Sigmoid colon (tissue), 7 donors: ENCODE measurements around the gene FUOM. TPM values are rescaled to one million over a fixed set of nuclear protein-coding genes. Genes with fewer than 3 reads are reported as not detected.

Source experiments
- DNase-seq: peaks from one replicate; pipeline ENCODE4 v3.0.0-alpha.2; 2019
- H3K27ac ChIP-seq, 4 donors: fragments of 200-600 bp; sonication (generic); one replicate each; pipeline ENCODE4 v1.5.1; 2016 to 2019; ENCODE audit warnings: mild to moderate bottlenecking in 1 of 4
- H3K27me3 ChIP-seq, 3 donors: fragments of 200-600 bp; sonication (generic); one replicate each; pipeline ENCODE4 v1.5.1; 2019; ENCODE audit warnings: mild to moderate bottlenecking in 1 of 3
- H3K36me3 ChIP-seq, 4 donors: fragments of 200-600 bp; sonication (generic); one replicate each; pipeline ENCODE4 v1.5.1; 2016 to 2019
- H3K4me1 ChIP-seq, 4 donors: fragments of 200-600 bp; sonication (generic); one replicate each; pipeline ENCODE4 v1.5.1; 2017 to 2019
- H3K4me3 ChIP-seq, 4 donors: fragments of 200-600 bp; sonication (generic); one replicate each; pipeline ENCODE4 v1.5.1; 2017 to 2019; ENCODE audit warnings: mild to moderate bottlenecking in 2 of 4, moderate library complexity in 1 of 4
- H3K9me3 ChIP-seq, 4 donors: fragments of 200-600 bp in 3 of 4; sonication (generic) in 3 of 4; one replicate each; pipeline versions ENCODE4 v1.5.1 to v1.6.1; 2013 to 2019
- EP300 ChIP-seq, 4 donors: sonication (generic); formaldehyde crosslinking; IDR thresholded peaks; one replicate each; pipeline ENCODE4 v1.6.1; 2017; ENCODE audit warnings: antibody characterized with exemption in 4 of 4
- POLR2A ChIP-seq, 2 donors: fragments of 450-650 bp; IDR thresholded peaks; one replicate each; pipeline ENCODE4 v1.6.1; 2016; ENCODE audit warnings: antibody characterized with exemption in 2 of 2, mild to moderate bottlenecking in 2 of 2, moderate library complexity in 2 of 2
- POLR2AphosphoS5 ChIP-seq, 4 donors: sonication (generic); formaldehyde crosslinking; IDR thresholded peaks; one replicate each; pipeline ENCODE4 v1.6.1; 2017; ENCODE audit warnings: antibody characterized with exemption in 4 of 4
- WGBS, 2 donors: extraction: QIAGEN DNeasy Blood & Tissue Kit; methylation state at CpG; one replicate each; pipeline ENCODE4 v1.1.7; 2013; 5-methylcytosine and 5-hydroxymethylcytosine counted together
- intact Hi-C: fragments of 100-400 bp; cut with DNase I; formaldehyde crosslinking; loops from one replicate; pipeline ENCODE4 v1.15.1; 2023
- polyA plus RNA-seq, 3 donors: library from polyadenylated mRNA; stranded (reverse); fragments of 200-250 nt; gene quantifications; one replicate each; pipeline ENCODE4 v1.2.3, GENCODE V29; 2013
- total RNA-seq, 4 donors: library from RNA; depleted of rRNA; stranded (reverse); fragments of >200 nt; gene quantifications; one replicate each; pipeline ENCODE4 v1.1.0, GENCODE V29; 2016
- TF ChIP-seq, protein P1 (sequence below), 4 experiments: fragments of 450-650 bp in 3 of 4; fragments of 200-600 bp in 1 of 4; IDR thresholded peaks; one replicate each; pipeline ENCODE4 v1.5.1; 2016 to 2019; ENCODE audit warnings: antibody characterized with exemption in 4 of 4, mild to moderate bottlenecking in 3 of 4, moderate library complexity in 2 of 4
- donor health status: healthy with polysubstance abuse.
- donor health status: Bipolar disorder and iron deficiency.
- donor health status: healthy.

FUOM gene, protein sequence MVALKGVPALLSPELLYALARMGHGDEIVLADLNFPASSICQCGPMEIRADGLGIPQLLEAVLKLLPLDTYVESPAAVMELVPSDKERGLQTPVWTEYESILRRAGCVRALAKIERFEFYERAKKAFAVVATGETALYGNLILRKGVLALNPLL
- total RNA-seq (10 to 100 TPM in 2 of 4 donors, 1 to 10 TPM in 2; 8.0 to 25.7 (median 12.8) TPM), polyA plus RNA-seq (10 to 100 TPM; 39.0 to 98.0 (median 48.9) TPM)

DNA sequence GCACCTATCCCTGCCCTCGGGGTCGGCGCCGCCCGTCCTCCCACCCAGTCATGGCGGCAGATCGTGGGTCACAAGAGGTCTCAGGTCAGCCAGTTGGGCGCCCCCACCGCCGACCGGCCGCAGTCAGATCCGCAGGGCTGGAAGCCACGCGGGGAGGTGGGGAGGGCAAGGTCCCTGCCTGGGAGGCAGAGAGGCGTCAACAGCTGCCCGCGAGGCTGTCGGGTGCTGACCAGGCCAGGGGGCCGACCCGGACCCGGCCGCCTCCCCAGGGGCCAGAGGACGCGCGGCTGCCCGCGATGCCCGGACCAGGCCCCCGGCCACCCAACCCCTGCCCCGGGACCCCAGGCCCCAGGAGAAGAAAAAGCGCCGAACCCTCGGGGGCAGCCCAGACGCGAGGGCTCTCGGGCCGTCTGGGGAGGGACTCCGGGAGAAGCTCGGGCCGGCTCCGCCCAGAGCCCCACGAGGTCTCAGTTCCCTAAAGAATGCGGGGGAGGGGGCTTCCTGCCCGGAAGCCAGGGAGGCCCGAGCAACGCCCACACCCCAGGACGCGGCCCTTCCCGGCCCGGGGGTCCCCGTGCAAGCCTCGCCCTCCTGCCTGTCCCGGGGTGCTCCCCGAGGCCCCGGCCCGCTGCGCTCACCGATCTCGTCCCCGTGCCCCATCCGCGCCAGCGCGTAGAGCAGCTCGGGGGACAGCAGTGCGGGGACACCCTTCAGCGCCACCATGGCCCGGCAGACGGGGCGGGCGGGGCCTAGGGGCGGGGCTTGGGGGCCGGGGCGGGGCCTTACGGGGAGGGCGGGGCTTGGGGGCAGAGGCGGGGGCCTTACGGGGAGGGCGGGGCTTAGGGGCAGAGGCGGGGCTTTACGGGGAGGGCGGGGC is at the start of gene FUOM:
FUOM (minus strand) TSS at position 735 of the 877 bp plus-strand sequence; CDS start at position 723, 12 bp downstream.
- no peak for DNase-seq
- peak within 1 kb of the TSS; percentile 36 to 66 (median 52) for H3K27ac ChIP-seq
- H3K4me1 ChIP-seq = peaks cover 0 to 18% (median 16%) of the 10 kb centered on the region in 4 donors
- H3K4me3 ChIP-seq = peak within 1 kb of the TSS; percentile 37 to 62 (median 57)
- TF ChIP-seq EP300 (IDR thresholded peaks at IDR 0.05) = no peak
- TF ChIP-seq, protein P1, sequence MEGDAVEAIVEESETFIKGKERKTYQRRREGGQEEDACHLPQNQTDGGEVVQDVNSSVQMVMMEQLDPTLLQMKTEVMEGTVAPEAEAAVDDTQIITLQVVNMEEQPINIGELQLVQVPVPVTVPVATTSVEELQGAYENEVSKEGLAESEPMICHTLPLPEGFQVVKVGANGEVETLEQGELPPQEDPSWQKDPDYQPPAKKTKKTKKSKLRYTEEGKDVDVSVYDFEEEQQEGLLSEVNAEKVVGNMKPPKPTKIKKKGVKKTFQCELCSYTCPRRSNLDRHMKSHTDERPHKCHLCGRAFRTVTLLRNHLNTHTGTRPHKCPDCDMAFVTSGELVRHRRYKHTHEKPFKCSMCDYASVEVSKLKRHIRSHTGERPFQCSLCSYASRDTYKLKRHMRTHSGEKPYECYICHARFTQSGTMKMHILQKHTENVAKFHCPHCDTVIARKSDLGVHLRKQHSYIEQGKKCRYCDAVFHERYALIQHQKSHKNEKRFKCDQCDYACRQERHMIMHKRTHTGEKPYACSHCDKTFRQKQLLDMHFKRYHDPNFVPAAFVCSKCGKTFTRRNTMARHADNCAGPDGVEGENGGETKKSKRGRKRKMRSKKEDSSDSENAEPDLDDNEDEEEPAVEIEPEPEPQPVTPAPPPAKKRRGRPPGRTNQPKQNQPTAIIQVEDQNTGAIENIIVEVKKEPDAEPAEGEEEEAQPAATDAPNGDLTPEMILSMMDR (IDR thresholded peaks at IDR 0.05) = no peak
- TF ChIP-seq POLR2AphosphoS5 (IDR thresholded peaks at IDR 0.05) = peak in 3 of 4 donors; percentile 7 to 46 (median 39)
- intact Hi-C loops = no loop called here
- H3K27me3 ChIP-seq = peaks cover 3 to 43% (median 26%) of the 10 kb centered on the region in 3 donors
- H3K36me3 ChIP-seq = peaks cover 0 to 12% (median 5%) of the 10 kb centered on the region in 4 donors
- WGBS, 2 donors = 1 to 2% methylated on average over 83 of the region's 83 CpGs
- no peaks in the 10 kb centered on the region for H3K9me3 ChIP-seq

DNA sequence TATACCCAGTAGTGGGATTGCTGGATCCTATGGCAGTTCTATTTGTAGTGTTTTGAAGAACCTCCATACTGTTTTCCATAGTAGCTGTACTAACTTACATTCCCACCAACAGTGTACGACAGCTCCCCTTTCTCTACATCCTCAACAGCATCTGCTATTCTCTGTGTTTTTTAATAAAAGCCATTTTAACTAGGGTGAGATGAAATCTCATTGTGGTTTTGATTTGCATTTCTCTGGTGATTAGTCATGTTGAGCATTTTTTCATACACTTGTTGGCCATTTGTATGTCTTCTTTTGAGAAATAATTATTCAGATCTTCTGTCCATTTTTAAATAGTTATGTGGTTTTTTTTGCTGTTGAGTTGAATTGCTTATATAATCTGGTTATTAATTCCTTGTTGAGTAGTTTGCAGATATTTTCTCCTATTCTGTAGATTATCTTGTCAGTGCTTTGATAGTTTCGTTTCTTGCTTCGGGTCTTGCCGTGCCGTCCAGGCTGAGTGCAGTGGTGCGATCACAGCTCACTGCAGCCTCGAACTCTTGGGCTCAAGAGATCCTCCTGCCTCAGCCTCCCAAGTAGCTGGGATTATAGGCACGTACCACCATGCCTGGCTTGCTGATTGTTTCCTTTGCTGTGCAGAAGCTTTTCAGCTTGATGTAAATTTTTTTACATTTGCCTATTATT is 48.2 kb upstream of the FUOM start:
- no peak for DNase-seq
- intact Hi-C loops = no loop called here
- Histone ChIP-seq H3K27ac (no peak overlapping the region), H3K4me1 (no peaks in the 10 kb centered on the region), H3K36me3 (peaks cover 11 to 76% (median 20%) of the 10 kb centered on the region in 4 donors), H3K9me3 (peaks cover 0 to under 1% (median 0%) of the 10 kb centered on the region in 4 donors), H3K27me3 (no peaks in the 10 kb centered on the region), H3K4me3 (no peak overlapping the region)
- TF ChIP-seq POLR2A (IDR thresholded peaks at IDR 0.05) (no peak), EP300 (IDR thresholded peaks at IDR 0.05) (no peak), POLR2AphosphoS5 (IDR thresholded peaks at IDR 0.05) (no peak)
- TF ChIP-seq, protein P1 (IDR thresholded peaks at IDR 0.05) = no peak
- WGBS, 2 donors = 86 to 91% methylated on average over 8 of the region's 8 CpGs

- Histone ChIP-seq H3K27ac (no peak overlapping the region), H3K4me3 (no peak overlapping the region), H3K27me3 (no peaks in the 10 kb centered on the region), H3K9me3 (no peaks in the 10 kb centered on the region), H3K4me1 (no peaks in the 10 kb centered on the region), H3K36me3 (peaks cover 11 to 76% (median 21%) of the 10 kb centered on the region in 4 donors)
- no peak for DNase-seq
- TF ChIP-seq, protein P1 (IDR thresholded peaks at IDR 0.05) = no peak
- TF ChIP-seq POLR2AphosphoS5 (IDR thresholded peaks at IDR 0.05) (no peak), POLR2A (IDR thresholded peaks at IDR 0.05) (no peak), EP300 (IDR thresholded peaks at IDR 0.05) (no peak)
- WGBS, 2 donors = 66 to 82% methylated on average over 2 of the region's 2 CpGs
- intact Hi-C loops = no loop called here
These were observed 47.5 kb upstream of the FUOM start for GRCh38 chr10:133405272-133405671.

DNA sequence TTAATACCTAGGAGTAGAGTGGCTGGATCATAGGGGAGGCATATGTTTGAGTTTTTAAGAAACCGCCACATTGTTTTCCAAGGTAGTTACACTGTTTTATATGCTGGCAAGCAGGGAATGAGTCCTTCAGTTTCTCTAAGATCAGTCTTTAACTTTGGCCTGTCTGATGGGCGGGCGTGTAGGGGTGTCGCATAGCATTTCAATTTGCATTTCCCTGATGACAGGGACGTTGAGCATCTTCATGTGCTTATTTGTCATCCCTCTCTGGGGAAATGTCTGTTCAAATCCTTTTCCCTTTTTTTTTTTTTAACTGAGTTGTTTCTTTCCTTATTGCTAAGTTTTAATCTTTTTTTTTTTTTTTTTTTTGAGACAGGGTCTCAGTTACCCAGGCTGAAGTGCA is 46.0 kb upstream of the FUOM start:
- Histone ChIP-seq H3K27ac (no peak overlapping the region), H3K4me1 (no peaks in the 10 kb centered on the region), H3K27me3 (no peaks in the 10 kb centered on the region), H3K36me3 (peaks cover 19 to 79% (median 29%) of the 10 kb centered on the region in 4 donors), H3K4me3 (no peak overlapping the region), H3K9me3 (no peaks in the 10 kb centered on the region)
- TF ChIP-seq, protein P1 (IDR thresholded peaks at IDR 0.05) = no peak
- TF ChIP-seq EP300 (IDR thresholded peaks at IDR 0.05) (no peak), POLR2AphosphoS5 (IDR thresholded peaks at IDR 0.05) (no peak), POLR2A (IDR thresholded peaks at IDR 0.05) (no peak)
- WGBS, 2 donors = 95% methylated on average over 5 of the region's 5 CpGs
- intact Hi-C loops = no loop called here
- DNase-seq = no peak
